Aorta (tissue), 5 donors: ENCODE data around the gene LHFPL3. TPM values are rescaled to one million over a fixed set of nuclear protein-coding genes. Genes with fewer than 3 reads are reported as not detected.

Experiments
- ATAC-seq: fragments of 200-7000 bp; cut with Tn5 transposase; one replicate; pipeline ENCODE4 v1.9.1; 2022; ENCODE audit warnings: moderate library complexity; ENCODE audit not compliant: low FRiP score
- DNase-seq, 2 donors: peaks; one replicate each; pipeline ENCODE4 v3.0.0-alpha.2; 2020
- H3K27ac ChIP-seq, 2 donors: one replicate each; pipeline ENCODE4 v1.5.1; 2013; ENCODE audit warnings: low read length in 2 of 2, mild to moderate bottlenecking in 2 of 2, moderate library complexity in 2 of 2, control low read depth in 1 of 2, inconsistent platforms in 1 of 2, low read depth in 1 of 2
- H3K27me3 ChIP-seq, 2 donors: one replicate each; pipeline ENCODE4 v1.6.1; 2013; ENCODE audit warnings: control low read depth in 1 of 2, low read length in 1 of 2, mild to moderate bottlenecking in 1 of 2, moderate library complexity in 1 of 2; ENCODE audit not compliant: insufficient read depth in 2 of 2, control insufficient read depth in 1 of 2
- H3K36me3 ChIP-seq, 2 donors: one replicate each; pipeline ENCODE4 v1.6.1; 2013; ENCODE audit warnings: control low read depth in 1 of 2, low read length in 1 of 2, mild to moderate bottlenecking in 1 of 2; ENCODE audit not compliant: insufficient read depth in 2 of 2, control insufficient read depth in 1 of 2
- H3K4me1 ChIP-seq, 2 donors: one replicate each; pipeline ENCODE4 v1.6.1; 2013; ENCODE audit warnings: low read length in 2 of 2, control low read depth in 1 of 2, mild to moderate bottlenecking in 1 of 2, moderate library complexity in 1 of 2; ENCODE audit not compliant: insufficient read depth in 2 of 2, control insufficient read depth in 1 of 2
- H3K4me3 ChIP-seq, 2 donors: one replicate each; pipeline ENCODE4 v1.5.1; 2013; ENCODE audit warnings: low read length in 2 of 2, control low read depth in 1 of 2, mild to moderate bottlenecking in 1 of 2
- H3K9me3 ChIP-seq: one replicate; pipeline ENCODE4 v1.6.1; 2013; ENCODE audit warnings: mild to moderate bottlenecking, low read length; ENCODE audit not compliant: control insufficient read depth
- WGBS, 2 donors: extraction: QIAGEN DNeasy Blood & Tissue Kit; methylation state at CpG; one replicate each; pipeline ENCODE4 v1.1.7; 2013; 5-methylcytosine and 5-hydroxymethylcytosine counted together
- intact Hi-C, 2 donors: fragments of 100-400 bp; cut with DNase I; formaldehyde crosslinking; loops; one replicate each; pipeline versions ENCODE4 v1.14.2 to v1.15.0; 2022
- polyA plus RNA-seq, 2 donors: library from polyadenylated mRNA; stranded (reverse); fragments of 200-250 nt; gene quantifications; one replicate each; pipeline ENCODE4 v1.2.3, GENCODE V29; 2013
- total RNA-seq, 2 donors: library from RNA; stranded (reverse); fragmentation: NEBNext Ultra II Directional; extraction: Animal tissue kit (Norgen Biotek cat#: 25700); gene quantifications; one replicate each; pipeline ENCODE4 v1.2.1, GENCODE V29; 2021
- donor health status: healthy with polysubstance abuse.
- donor health status: Bipolar disorder and iron deficiency.
- donor health status: DM: no; HTN: no; CAD: no.
- donor health status: DM: no; HTN: no; CAD: no.
- donor health status: DM: yes; HTN: yes; CAD: no.

The LHFPL3 gene
- total and polyA plus RNA-seq, 4 donors = not detected

DNA sequence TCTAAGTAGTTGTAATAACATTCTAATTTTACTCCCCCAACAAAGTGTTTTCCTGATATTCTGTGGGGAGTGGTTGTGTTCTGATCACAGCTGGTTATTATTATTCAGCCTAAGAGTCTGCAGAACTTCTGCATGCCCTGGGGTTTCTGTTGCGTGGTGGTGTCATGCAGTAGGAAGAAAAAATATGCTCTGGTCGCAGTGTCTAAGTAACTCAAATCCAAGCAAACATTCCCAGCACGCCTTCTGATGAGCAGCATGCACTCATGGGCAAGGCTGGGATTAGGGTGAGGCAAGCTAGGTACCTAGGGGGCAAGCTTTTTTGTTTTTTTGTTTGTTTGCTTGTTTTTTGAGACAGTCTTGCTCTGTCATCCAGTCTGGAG lies 572.8 kb downstream of the LHFPL3 start:
- Histone ChIP-seq H3K27me3 (no peaks in the 10 kb centered on the region), H3K36me3 (no peaks in the 10 kb centered on the region), H3K9me3 (no peaks in the 10 kb centered on the region), H3K4me3 (no peak overlapping the region), H3K27ac (no peak overlapping the region), H3K4me1 (no peaks in the 10 kb centered on the region)
- no peak for ATAC-seq
- intact Hi-C loops = no loop called here
- WGBS, 2 donors = 94 to 97% methylated on average over 3 of the region's 3 CpGs
- DNase-seq = no peak

DNA sequence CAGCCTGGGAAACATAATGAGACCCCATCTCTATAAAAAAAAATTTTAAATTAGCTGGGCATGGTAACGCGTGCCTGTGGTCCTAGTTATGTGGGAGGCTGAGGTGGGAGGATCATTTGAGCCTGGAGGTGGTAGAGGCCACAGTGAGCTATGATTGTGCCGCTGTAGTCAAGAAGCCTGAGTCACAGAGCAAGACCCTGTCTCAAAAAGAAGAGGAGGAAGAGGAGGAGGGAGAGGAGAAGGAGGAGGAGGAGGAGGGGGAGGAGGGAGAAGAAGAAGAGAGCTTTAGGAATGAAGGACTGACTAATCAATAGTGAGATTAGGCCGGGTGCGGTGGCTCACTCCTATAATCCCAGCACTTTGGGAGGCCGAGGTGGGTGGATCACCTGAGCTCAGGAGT lies 573.8 kb downstream of the LHFPL3 start:
- no peaks in the 10 kb centered on the region for H3K27me3 ChIP-seq
- H3K36me3 ChIP-seq = no peaks in the 10 kb centered on the region
- 78 to 96% methylated on average over 6 of the region's 6 CpGs for WGBS, 2 donors
- H3K4me3 ChIP-seq = no peak overlapping the region
- intact Hi-C loops = no loop called here
- no peaks in the 10 kb centered on the region for H3K4me1 ChIP-seq
- DNase-seq = no peak
- no peak for ATAC-seq
- no peak overlapping the region for H3K27ac ChIP-seq
- no peaks in the 10 kb centered on the region for H3K9me3 ChIP-seq

DNA sequence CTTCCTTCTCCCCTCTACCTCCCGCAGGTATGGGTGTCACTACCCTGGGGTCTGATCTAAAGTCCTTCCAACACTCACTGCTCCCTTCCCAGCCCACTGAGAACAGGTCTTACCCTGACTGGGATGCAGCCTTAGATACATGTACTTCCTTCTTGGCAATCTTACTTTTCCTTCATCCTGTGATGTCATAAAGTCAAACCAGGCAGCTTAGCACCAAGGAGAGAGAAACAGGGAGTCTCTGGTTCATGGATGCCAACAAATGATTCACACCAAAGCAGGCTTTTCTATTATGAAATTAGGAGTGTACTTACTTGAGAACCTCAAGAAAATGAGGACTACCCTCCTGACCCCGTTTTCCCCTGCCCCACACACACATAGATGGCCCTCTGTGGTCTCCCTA lies 574.6 kb downstream of the LHFPL3 start:
- Histone ChIP-seq H3K4me3 (no peak overlapping the region), H3K4me1 (no peaks in the 10 kb centered on the region), H3K27ac (no peak overlapping the region), H3K36me3 (no peaks in the 10 kb centered on the region), H3K9me3 (no peaks in the 10 kb centered on the region), H3K27me3 (no peaks in the 10 kb centered on the region)
- ATAC-seq (no peak), DNase-seq (no peak)
- intact Hi-C loops = no loop called here
- 89 to 97% methylated on average over 2 of the region's 2 CpGs for WGBS, 2 donors

GRCh38 chr7:104903846-104904245 lies 575.4 kb downstream of the LHFPL3 start:
- 32 to 56% methylated on average over 4 of the region's 4 CpGs for WGBS, 2 donors
- no peak overlapping the region for H3K27ac ChIP-seq

DNA sequence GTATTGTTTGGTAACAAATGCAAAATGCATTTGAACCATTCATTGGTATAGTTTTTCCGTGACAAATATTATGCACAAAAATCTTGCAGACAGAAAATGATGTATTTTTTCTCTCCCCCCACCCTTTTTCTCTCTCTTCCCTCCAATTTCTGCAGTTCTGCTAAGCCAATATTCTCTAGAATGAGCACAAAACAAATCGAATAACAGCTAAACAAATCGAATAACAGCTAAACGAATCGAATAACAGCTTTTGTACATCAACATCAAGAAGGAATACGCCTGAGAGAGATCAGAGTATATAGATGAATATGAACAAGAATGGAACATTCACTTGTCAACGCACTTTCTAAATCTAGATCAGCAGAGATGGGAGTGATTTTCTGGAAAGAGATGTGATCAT lies 577.6 kb downstream of the LHFPL3 start:
- H3K27ac ChIP-seq = no peak overlapping the region
- 86 to 89% methylated on average over 7 of the region's 7 CpGs for WGBS, 2 donors
- DNase-seq = no peak
- H3K4me3 ChIP-seq = no peak overlapping the region
- no peak for ATAC-seq
- H3K4me1 ChIP-seq = no peaks in the 10 kb centered on the region
- H3K9me3 ChIP-seq = no peaks in the 10 kb centered on the region
- H3K36me3 ChIP-seq = no peaks in the 10 kb centered on the region
- H3K27me3 ChIP-seq = no peaks in the 10 kb centered on the region
- intact Hi-C loops = no loop called here

More at GRCh38 chr7:104903846-104904245, 575.4 kb downstream of the LHFPL3 start:
- Histone ChIP-seq H3K4me1 (no peaks in the 10 kb centered on the region), H3K27me3 (no peaks in the 10 kb centered on the region), H3K9me3 (no peaks in the 10 kb centered on the region), H3K36me3 (no peaks in the 10 kb centered on the region), H3K4me3 (no peak overlapping the region)
- DNase-seq = no peak
- ATAC-seq = no peak
- intact Hi-C loops = no loop called here

DNA sequence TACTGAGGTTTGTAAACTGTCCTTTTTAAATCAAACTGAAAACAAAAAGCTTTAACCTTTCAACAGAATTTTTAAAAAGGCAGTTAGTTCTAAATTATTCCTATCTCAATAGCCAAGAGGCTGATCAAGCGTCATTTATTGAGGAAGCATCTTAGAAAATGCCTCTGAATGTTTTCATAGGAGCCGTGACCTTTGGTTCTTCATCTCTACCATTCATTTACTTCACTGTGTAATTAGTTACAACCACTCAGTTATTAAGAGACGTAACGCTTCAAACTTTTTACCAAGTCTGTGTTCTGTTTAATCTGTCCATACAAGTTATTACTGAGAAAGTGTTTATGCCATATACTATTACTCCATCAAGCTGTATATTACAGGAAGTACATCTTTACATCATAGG lies 578.2 kb downstream of the LHFPL3 start:
- no peak overlapping the region for H3K27ac ChIP-seq
- no peak for DNase-seq
- H3K36me3 ChIP-seq = no peaks in the 10 kb centered on the region
- no peak for ATAC-seq
- no peaks in the 10 kb centered on the region for H3K9me3 ChIP-seq
- no peaks in the 10 kb centered on the region for H3K4me1 ChIP-seq
- 90 to 93% methylated on average over 4 of the region's 4 CpGs for WGBS, 2 donors
- H3K27me3 ChIP-seq = no peaks in the 10 kb centered on the region
- H3K4me3 ChIP-seq = no peak overlapping the region
- intact Hi-C loops = no loop called here

DNA sequence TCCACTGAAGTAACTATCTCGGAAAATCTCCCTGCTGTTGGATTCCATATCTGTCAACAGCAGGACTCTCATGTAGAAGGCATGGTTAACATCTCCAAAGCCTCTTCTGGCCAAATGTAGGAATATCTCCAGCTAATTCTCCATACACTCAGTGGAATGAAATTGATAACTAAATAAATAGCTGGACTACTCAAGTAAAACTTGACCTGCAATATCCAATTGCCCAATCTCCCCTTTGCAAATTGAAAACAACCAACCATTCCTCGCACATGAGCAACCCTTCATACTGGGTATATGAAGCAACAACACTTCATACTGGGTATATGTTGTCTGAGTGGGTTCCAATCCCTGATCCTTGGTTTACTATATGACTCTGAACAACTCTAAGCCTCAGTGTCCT lies 580.2 kb downstream of the LHFPL3 start:
- intact Hi-C loops = no loop called here
- Histone ChIP-seq H3K4me3 (no peak overlapping the region), H3K27ac (no peak overlapping the region), H3K27me3 (no peaks in the 10 kb centered on the region), H3K4me1 (no peaks in the 10 kb centered on the region), H3K36me3 (no peaks in the 10 kb centered on the region), H3K9me3 (no peaks in the 10 kb centered on the region)
- 96% methylated on average over 2 of the region's 2 CpGs for WGBS, 2 donors
- ATAC-seq (no peak), DNase-seq (no peak)

GRCh38 chr7:104909096-104909495 lies 580.7 kb downstream of the LHFPL3 start:
- ATAC-seq = no peak
- WGBS, 2 donors = 98 to 100% methylated on average over 2 of the region's 2 CpGs
- no peaks in the 10 kb centered on the region for H3K36me3 ChIP-seq

GRCh38 chr7:104914421-104914820 lies 586.0 kb downstream of the LHFPL3 start:
- intact Hi-C loops = no loop called here
- H3K4me3 ChIP-seq = no peak overlapping the region
- DNase-seq (no peak), ATAC-seq (peak; percentile 38)
- no peaks in the 10 kb centered on the region for H3K4me1 ChIP-seq
- no peak overlapping the region for H3K27ac ChIP-seq
- H3K27me3 ChIP-seq = no peaks in the 10 kb centered on the region
- WGBS, 2 donors = 52 to 56% methylated on average over 2 of the region's 2 CpGs
- H3K36me3 ChIP-seq = no peaks in the 10 kb centered on the region
- no peaks in the 10 kb centered on the region for H3K9me3 ChIP-seq

More at GRCh38 chr7:104909096-104909495, 580.7 kb downstream of the LHFPL3 start:
- intact Hi-C loops = no loop called here
- Histone ChIP-seq H3K4me3 (no peak overlapping the region), H3K27me3 (no peaks in the 10 kb centered on the region), H3K9me3 (no peaks in the 10 kb centered on the region), H3K27ac (no peak overlapping the region), H3K4me1 (no peaks in the 10 kb centered on the region)
- no peak for DNase-seq
